ENCODE results near the gene COLEC12.

COLEC12 gene

GRCh38 chr18:500632-501405 lies at the start of gene COLEC12:
Gene COLEC12, minus strand, starts transcription at chr18:500701. Its CDS starts 187 bp downstream, at chr18:500514.
- TF ChIP-seq SNAI2 (CRISPR knock-in tag; IDR thresholded peaks at IDR 0.05) (no peak), OSR1 (CRISPR knock-in tag; IDR thresholded peaks at IDR 0.05) (no peak), TSHZ2 (CRISPR knock-in tag; IDR thresholded peaks at IDR 0.05) (no peak), PATZ1 (CRISPR knock-in tag; IDR thresholded peaks at IDR 0.05; ENCODE audit: borderline replicate concordance) (no peak), ZNF565 (CRISPR knock-in tag; conservative IDR thresholded peaks at IDR 0.05; ENCODE audit: low read depth) (no peak), POU6F1 (CRISPR knock-in tag; IDR thresholded peaks at IDR 0.05; ENCODE audit: borderline replicate concordance, low read depth) (no peak), CSRNP3 (CRISPR knock-in tag; IDR thresholded peaks at IDR 0.05) (no peak), RARB (CRISPR knock-in tag; IDR thresholded peaks at IDR 0.05) (no peak), TCF4 (CRISPR knock-in tag; IDR thresholded peaks at IDR 0.05; ENCODE audit: borderline replicate concordance) (no peak), TOX (CRISPR knock-in tag; IDR thresholded peaks at IDR 0.05; ENCODE audit: borderline replicate concordance) (no peak), ZFP30 (CRISPR knock-in tag; IDR thresholded peaks at IDR 0.05) (no peak), CSDC2 (CRISPR knock-in tag; IDR thresholded peaks at IDR 0.05) (no peak), ZNF70 (CRISPR knock-in tag; IDR thresholded peaks at IDR 0.05) (no peak), ISL1 (CRISPR knock-in tag; IDR thresholded peaks at IDR 0.05) (no peak), ARNTL (CRISPR knock-in tag; IDR thresholded peaks at IDR 0.05; ENCODE audit: borderline replicate concordance, low read depth) (no peak), GLIS3 (CRISPR knock-in tag; IDR thresholded peaks at IDR 0.05) (no peak), CREB5 (CRISPR knock-in tag; IDR thresholded peaks at IDR 0.05; ENCODE audit: low read depth) (no peak)
- ATAC-seq: no peak

- ATAC-seq: no peak
- TF ChIP-seq GLIS3 (CRISPR knock-in tag; IDR thresholded peaks at IDR 0.05) (no peak), ZFP3 (CRISPR knock-in tag; IDR thresholded peaks at IDR 0.05) (no peak), ZC3H10 (CRISPR knock-in tag; IDR thresholded peaks at IDR 0.05) (no peak), ARNTL (CRISPR knock-in tag; IDR thresholded peaks at IDR 0.05; ENCODE audit: borderline replicate concordance, low read depth) (no peak), ISL1 (CRISPR knock-in tag; IDR thresholded peaks at IDR 0.05) (no peak), PPARA (CRISPR knock-in tag; IDR thresholded peaks at IDR 0.05; ENCODE audit: borderline replicate concordance) (no peak), CREB5 (CRISPR knock-in tag; IDR thresholded peaks at IDR 0.05; ENCODE audit: low read depth) (no peak), ZNF565 (CRISPR knock-in tag; conservative IDR thresholded peaks at IDR 0.05; ENCODE audit: low read depth) (no peak), ZFP30 (CRISPR knock-in tag; IDR thresholded peaks at IDR 0.05) (no peak), SNAI2 (CRISPR knock-in tag; IDR thresholded peaks at IDR 0.05) (no peak), TOX (CRISPR knock-in tag; IDR thresholded peaks at IDR 0.05; ENCODE audit: borderline replicate concordance) (no peak), RARB (CRISPR knock-in tag; IDR thresholded peaks at IDR 0.05) (no peak), CSDC2 (CRISPR knock-in tag; IDR thresholded peaks at IDR 0.05) (no peak), ZNF8 (CRISPR knock-in tag; IDR thresholded peaks at IDR 0.05) (no peak), TSHZ2 (CRISPR knock-in tag; IDR thresholded peaks at IDR 0.05) (no peak), POU6F1 (CRISPR knock-in tag; IDR thresholded peaks at IDR 0.05; ENCODE audit: borderline replicate concordance, low read depth) (no peak)
These were observed 49.5 kb upstream of the COLEC12 start for GRCh38 chr18:549967-550366.

All from SK-N-SH treated with all-trans-retinoic acid at 6 μM for 48 hours (cell line).